Measurements from ENCODE around the gene ASCL3.

- TF ChIP-seq POLR2AphosphoS5 (IDR thresholded peaks at IDR 0.05) (no peak), CTCF (IDR thresholded peaks at IDR 0.05) (no peak), POLR2A (IDR thresholded peaks at IDR 0.05) (no peak), EP300 (IDR thresholded peaks at IDR 0.05; ENCODE audit: low read depth) (no peak)
Observed at GRCh38 chr11:8914661-8915018, 28.2 kb downstream of the ASCL3 start.
